ENCODE measurements around the gene CLASP1.
A peak's percentile ranks its signal among the peaks of the same experiment; 100 is the strongest.
"Not testable (repeated sequence)": the region's sequence is repeated elsewhere in the genome, so short reads cannot be mapped to it uniquely, and the experiment has no call there.

CLASP1 gene

DNA sequence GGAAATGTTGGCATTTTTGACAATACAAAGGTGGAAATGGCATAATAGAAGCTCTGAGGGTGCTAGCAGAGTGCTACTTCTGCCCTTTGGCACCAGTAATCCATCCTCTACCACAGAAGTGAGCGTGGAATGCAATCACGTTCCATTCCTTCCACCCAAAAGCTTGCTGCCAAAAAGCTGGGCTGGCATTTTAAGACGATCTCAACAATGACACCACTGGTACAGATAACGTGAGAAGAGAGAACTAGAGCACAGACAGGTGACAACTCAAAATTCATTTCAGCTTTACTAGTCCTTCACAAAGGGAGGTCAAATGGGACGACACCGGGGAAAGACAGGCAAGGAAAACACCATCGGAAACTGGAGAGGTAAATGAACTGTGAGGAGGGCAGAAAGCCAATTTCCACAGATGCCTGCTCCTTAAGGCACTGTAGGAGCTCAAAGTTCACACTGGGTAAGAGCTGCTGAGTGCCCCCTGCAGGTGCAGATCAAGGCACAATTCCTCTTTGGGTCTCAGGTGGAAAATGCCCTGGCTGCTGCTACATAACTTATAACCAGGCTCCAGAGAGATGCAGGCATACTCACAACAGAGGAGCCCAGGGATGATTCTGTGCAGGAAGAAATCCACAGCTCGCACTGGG lies 169.3 kb downstream of the CLASP1 start:
- Histone ChIP-seq H3K36me3 (no peaks in the 10 kb centered on the region), H3K4me3 (ENCODE audit: low read depth, low read length) (no peak overlapping the region), H3K9me3 (ENCODE audit: severe bottlenecking) (no peaks in the 10 kb centered on the region), H3K27ac (no peak overlapping the region), H3K27me3 (ENCODE audit: insufficient read depth, low read depth, severe bottlenecking) (no peaks in the 10 kb centered on the region)
- DNase-seq: peak; percentile 27
- TF ChIP-seq, protein P1, sequence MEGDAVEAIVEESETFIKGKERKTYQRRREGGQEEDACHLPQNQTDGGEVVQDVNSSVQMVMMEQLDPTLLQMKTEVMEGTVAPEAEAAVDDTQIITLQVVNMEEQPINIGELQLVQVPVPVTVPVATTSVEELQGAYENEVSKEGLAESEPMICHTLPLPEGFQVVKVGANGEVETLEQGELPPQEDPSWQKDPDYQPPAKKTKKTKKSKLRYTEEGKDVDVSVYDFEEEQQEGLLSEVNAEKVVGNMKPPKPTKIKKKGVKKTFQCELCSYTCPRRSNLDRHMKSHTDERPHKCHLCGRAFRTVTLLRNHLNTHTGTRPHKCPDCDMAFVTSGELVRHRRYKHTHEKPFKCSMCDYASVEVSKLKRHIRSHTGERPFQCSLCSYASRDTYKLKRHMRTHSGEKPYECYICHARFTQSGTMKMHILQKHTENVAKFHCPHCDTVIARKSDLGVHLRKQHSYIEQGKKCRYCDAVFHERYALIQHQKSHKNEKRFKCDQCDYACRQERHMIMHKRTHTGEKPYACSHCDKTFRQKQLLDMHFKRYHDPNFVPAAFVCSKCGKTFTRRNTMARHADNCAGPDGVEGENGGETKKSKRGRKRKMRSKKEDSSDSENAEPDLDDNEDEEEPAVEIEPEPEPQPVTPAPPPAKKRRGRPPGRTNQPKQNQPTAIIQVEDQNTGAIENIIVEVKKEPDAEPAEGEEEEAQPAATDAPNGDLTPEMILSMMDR (IDR thresholded peaks at IDR 0.05; ENCODE audit: low read depth, low read length): peak; percentile 70

DNA sequence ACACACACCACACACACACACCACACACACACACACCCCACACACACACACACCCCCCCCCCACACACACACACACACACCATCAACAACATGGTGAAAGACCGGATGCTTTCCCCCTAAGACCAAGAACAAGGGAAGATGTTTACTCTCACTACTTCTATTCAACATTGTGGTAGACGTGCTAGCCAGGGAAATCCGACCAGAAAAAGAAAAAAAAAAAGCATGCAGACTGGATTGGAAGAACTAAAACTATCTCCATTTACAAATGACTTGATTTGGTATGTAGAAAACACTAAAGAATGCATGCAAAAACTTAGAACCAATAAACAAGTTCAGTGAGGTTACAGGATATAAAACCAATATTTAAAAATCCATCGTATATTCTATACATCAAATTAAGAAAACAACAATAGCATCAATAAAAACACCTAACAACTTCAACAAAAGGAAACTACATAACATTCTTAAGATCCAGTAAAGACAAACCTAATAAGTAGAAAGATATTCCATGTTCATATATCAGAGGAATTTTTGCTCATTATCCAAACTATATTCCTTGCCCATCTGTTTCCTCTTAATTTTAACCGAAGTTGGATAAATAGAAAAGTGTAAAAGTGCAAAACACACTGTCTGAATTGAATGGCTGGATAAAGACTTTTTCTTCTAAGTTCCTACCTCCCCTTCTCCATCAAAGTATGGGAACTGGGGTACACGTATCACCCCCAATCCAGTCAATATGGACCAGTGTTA lies 170.1 kb downstream of the CLASP1 start:
- Histone ChIP-seq H3K9me3 (ENCODE audit: severe bottlenecking) (no peaks in the 10 kb centered on the region), H3K36me3 (no peaks in the 10 kb centered on the region), H3K27me3 (ENCODE audit: insufficient read depth, low read depth, severe bottlenecking) (no peaks in the 10 kb centered on the region), H3K27ac (no peak overlapping the region), H3K4me3 (ENCODE audit: low read depth, low read length) (no peak overlapping the region)
- TF ChIP-seq, protein P1 (IDR thresholded peaks at IDR 0.05; ENCODE audit: low read depth, low read length): no peak
- no peak for DNase-seq

DNA sequence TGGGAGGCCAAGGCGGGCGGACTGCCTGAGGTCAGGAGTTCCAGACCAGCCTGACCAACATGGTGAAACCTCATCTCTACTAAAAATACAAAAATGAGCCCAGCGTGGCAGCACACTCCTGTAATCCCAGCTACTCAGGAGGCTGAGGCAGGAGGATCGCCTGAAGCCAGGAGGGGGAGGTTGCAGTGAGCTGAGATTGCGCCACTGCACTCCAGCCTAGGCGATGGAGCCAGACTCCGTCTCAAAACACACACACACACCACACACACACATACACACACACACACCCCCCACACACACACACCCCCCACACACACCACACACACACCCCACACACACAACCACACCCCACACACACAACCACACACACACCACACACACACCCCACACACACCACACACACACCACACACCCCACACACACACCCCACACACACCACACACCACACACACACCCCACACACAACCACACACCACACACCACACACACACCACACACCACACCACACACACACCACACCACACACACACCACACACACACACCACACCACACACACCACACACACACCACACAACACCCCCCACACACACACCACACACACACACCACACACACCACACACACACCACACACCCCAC lies 170.8 kb downstream of the CLASP1 start:
- H3K36me3 ChIP-seq; DNase-seq; H3K27me3 ChIP-seq (ENCODE audit: insufficient read depth, low read depth, severe bottlenecking); H3K4me3 ChIP-seq (ENCODE audit: low read depth, low read length); H3K9me3 ChIP-seq (ENCODE audit: severe bottlenecking); H3K27ac ChIP-seq: not testable (repeated sequence)

DNA sequence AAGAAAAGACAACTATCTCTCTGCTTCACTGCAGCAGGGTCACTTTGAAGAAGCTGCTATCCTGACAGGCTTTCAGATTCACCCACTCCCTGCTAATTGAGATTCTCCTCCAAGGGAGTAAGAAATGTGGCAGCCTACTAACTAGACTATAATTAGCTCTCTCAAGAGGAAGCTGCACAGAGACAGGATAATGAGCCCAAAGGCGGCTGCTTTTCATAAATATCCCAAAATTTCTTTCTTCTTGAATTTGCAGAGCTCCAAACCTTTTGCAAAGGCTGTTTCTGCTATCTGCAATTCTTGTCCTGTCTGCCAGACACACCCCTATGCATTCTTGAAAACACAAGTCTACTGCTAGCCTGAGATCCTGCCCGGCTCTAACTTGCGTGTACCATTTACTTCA lies 172.6 kb downstream of the CLASP1 start:
- H3K27me3 ChIP-seq (ENCODE audit: insufficient read depth, low read depth, severe bottlenecking): no peaks in the 10 kb centered on the region
- no peak overlapping the region for H3K4me3 ChIP-seq (ENCODE audit: low read depth, low read length)
- TF ChIP-seq, protein P1 (IDR thresholded peaks at IDR 0.05; ENCODE audit: low read depth, low read length): no peak
- H3K36me3 ChIP-seq: no peaks in the 10 kb centered on the region
- DNase-seq: no peak
- H3K27ac ChIP-seq: no peak overlapping the region
- no peaks in the 10 kb centered on the region for H3K9me3 ChIP-seq (ENCODE audit: severe bottlenecking)

DNA sequence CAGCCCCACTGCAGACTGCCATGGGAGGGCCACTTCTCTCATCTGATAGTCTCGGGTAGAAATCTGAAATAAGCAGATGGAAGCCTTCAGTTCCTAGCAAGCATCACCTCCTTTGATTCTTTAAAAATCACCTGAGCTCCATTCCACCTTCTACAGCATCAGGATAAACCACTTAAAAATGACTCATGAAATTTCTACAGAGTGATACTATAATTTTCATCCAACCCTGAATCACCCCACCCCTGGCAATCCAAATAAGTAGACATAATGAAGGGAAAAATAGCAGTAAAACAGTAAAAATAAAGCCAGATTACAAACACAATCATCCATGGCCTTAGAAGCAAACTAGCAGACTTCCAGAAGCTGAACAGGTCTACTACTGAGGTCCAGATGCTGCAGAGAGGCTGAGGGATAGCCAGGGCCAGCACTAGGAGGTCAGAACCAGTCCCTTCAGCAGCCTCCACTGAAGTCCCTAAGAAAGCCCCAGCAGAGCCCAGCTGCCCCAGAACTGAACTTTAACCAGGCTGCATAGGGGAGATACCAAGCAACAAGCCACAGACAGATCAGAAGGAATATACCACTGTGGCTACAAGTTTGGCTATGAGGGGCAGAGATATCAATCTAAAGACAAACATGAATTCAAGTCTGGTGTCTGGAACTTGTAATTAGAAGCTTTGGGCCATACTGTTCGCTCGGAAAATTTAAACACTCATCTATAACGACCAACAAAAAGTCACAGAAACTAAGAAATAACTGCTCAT lies 173.3 kb downstream of the CLASP1 start:
- no peak overlapping the region for H3K4me3 ChIP-seq (ENCODE audit: low read depth, low read length)
- no peak overlapping the region for H3K27ac ChIP-seq
- TF ChIP-seq, protein P1 (IDR thresholded peaks at IDR 0.05; ENCODE audit: low read depth, low read length): no peak
- no peaks in the 10 kb centered on the region for H3K27me3 ChIP-seq (ENCODE audit: insufficient read depth, low read depth, severe bottlenecking)
- no peaks in the 10 kb centered on the region; the same call in 1 of the 2 replicates for H3K36me3 ChIP-seq
- DNase-seq: no peak
- no peaks in the 10 kb centered on the region for H3K9me3 ChIP-seq (ENCODE audit: severe bottlenecking)

DNA sequence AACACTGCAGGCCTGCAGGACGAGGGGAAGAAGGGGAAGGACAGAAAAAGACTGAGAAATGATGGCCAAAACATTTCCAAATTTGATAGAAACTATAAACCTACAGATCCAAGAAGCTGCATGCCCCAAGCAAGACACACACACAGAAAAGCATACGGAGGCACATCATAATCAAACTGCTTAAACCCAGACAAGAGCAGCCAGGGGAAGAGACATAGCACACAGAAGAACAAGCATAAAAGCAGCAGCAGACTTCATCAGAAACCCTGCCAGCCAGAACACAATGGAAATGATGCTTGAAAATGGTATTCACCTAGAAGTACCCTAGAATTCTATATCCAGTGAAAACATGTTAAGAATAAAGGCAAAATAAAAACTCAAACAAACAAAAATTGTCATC lies 175.8 kb downstream of the CLASP1 start:
- Histone ChIP-seq H3K36me3 (peaks cover 13% of the 10 kb centered on the region), H3K27me3 (ENCODE audit: insufficient read depth, low read depth, severe bottlenecking) (no peaks in the 10 kb centered on the region), H3K9me3 (ENCODE audit: severe bottlenecking) (no peaks in the 10 kb centered on the region), H3K27ac (no peak overlapping the region), H3K4me3 (ENCODE audit: low read depth, low read length) (no peak overlapping the region)
- TF ChIP-seq, protein P1 (IDR thresholded peaks at IDR 0.05; ENCODE audit: low read depth, low read length): no peak
- no peak for DNase-seq

All from WERI-Rb-1 (cell line).